Ovary (tissue), 3 donors: Measurements from ENCODE around the gene ALKBH5.

ENCODE experiments used
- CTCF ChIP-seq, 3 donors: fragments of 450-650 bp in 2 of 3; fragments of 200-600 bp in 1 of 3; IDR thresholded peaks; one replicate each; pipeline versions ENCODE4 v1.5.1 to v1.8.0; 2016 to 2022; ENCODE audit warnings: antibody characterized with exemption in 3 of 3, mild to moderate bottlenecking in 1 of 3
- POLR2A ChIP-seq: fragments of 450-650 bp; IDR thresholded peaks from one replicate; pipeline ENCODE4 v1.6.1; 2017; ENCODE audit warnings: antibody characterized with exemption, mild to moderate bottlenecking, moderate library complexity
- donor health status: DM: no; HTN: no; CAD: no.

DNA sequence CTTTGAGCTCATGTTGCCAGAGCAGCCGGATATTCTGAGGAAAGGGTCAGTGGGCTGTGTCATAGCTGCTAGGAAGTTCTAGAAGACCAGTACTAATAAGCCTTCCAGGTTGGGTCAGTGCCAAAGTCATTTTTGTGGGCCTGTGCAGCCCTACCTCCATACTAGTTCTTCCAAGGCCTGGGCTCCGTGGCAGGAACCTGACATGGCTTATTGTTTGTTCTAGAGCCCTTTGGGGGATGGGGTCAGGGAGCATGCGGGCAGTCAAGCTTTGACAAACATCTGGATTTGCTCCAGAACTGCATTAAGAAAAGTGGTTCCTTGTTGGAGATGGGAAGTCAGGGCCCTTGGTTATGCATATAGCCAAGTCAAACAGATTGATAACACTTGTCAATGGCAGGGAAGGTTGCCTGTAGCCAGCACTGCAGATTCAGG is 7.6 kb downstream of the ALKBH5 start:
- no peak for TF ChIP-seq POLR2A
- TF ChIP-seq CTCF (IDR thresholded peaks at IDR 0.05): no peak
